B cell (primary cell): ENCODE results near the gene FAM114A1. TPM values are rescaled to one million over a fixed set of nuclear protein-coding genes. Genes with fewer than 3 reads are reported as not detected.

Source experiments
- ATAC-seq: fragments of 200-7000 bp; cut with Tn5 transposase; one replicate; pipeline ENCODE4 v1.10.0; 2021; ENCODE audit warnings: low read depth, mild to moderate bottlenecking, moderate number of reproducible peaks, moderate library complexity
- CTCF ChIA-PET: fragments of 350-600 bp; sonication (Branson Sonifier 250); formaldehyde crosslinking; loops from one replicate; lab custom pipeline; 2021; ENCODE audit warnings: antibody characterized with exemption, inconsistent platforms; lab: Charles Lee
- POLR2A ChIA-PET: fragments of 350-600 bp; sonication (Branson Sonifier 250); formaldehyde crosslinking; loops from one replicate; lab custom pipeline; 2021; ENCODE audit warnings: antibody characterized with exemption; lab: Charles Lee
- DNase-seq: peaks from one replicate; pipeline ENCODE4 v3.0.0; 2013
- H2AFZ ChIP-seq: 2 replicates; pipeline ENCODE4 v1.6.1; 2012; ENCODE audit warnings: mild to moderate bottlenecking, low read depth, low read length; ENCODE audit not compliant: insufficient read depth, poor library complexity, severe bottlenecking
- H3K27ac ChIP-seq, 2 donors: 1 replicate in 1 of 2; 2 replicates in 1 of 2; pipeline ENCODE4 v1.5.1; 2012 to 2013; ENCODE audit warnings: low read length in 2 of 2, mild to moderate bottlenecking in 2 of 2, moderate library complexity in 1 of 2
- H3K27me3 ChIP-seq, 4 experiments: fragments of 200-600 bp in 1 of 4; sonication (generic) in 1 of 4; replicated peaks in 1 of 4; 1 replicate in 2 of 4; 2 replicates in 2 of 4; pipeline versions ENCODE4 v1.6.1 to v1.7.0; 2013 to 2016; ENCODE audit warnings: low read length in 3 of 4, mild to moderate bottlenecking in 2 of 4, mixed read lengths in 1 of 4, moderate library complexity in 1 of 4; ENCODE audit not compliant: insufficient read depth in 4 of 4, control insufficient read depth in 3 of 4; ENCODE audit errors: control extremely low read depth in 1 of 4
- H3K36me3 ChIP-seq, 2 experiments: replicated peaks in 1 of 2; 1 replicate in 1 of 2; 2 replicates in 1 of 2; pipeline versions ENCODE4 v1.6.1 to v1.7.1; 2013; ENCODE audit warnings: low read length in 1 of 2; ENCODE audit not compliant: insufficient read depth in 2 of 2, control insufficient read depth in 1 of 2; ENCODE audit errors: control extremely low read depth in 1 of 2, extremely low read depth in 1 of 2
- H3K4me1 ChIP-seq, 2 donors: fragments of 200-600 bp in 1 of 2; sonication (generic) in 1 of 2; 1 replicate in 1 of 2; 2 replicates in 1 of 2; pipeline versions ENCODE4 v1.5.1 to v1.6.1; 2013 to 2017; ENCODE audit warnings: low read length in 2 of 2; ENCODE audit not compliant: control insufficient read depth in 2 of 2, insufficient read depth in 2 of 2
- H3K4me2 ChIP-seq: replicated peaks from 2 replicates; pipeline ENCODE3; 2012; ENCODE audit warnings: mild to moderate bottlenecking, low read depth, low read length; ENCODE audit not compliant: poor library complexity, severe bottlenecking
- H3K4me3 ChIP-seq, 5 experiments: fragments of 200-600 bp in 1 of 5; sonication (generic) in 1 of 5; 1 replicate in 3 of 5; 2 replicates in 2 of 5; pipeline versions ENCODE4 v1.5.1 to v1.7.0; 2011 to 2016; ENCODE audit warnings: low read length in 4 of 5, mild to moderate bottlenecking in 4 of 5, low read depth in 2 of 5, control low read depth in 1 of 5, moderate library complexity in 1 of 5; ENCODE audit not compliant: insufficient read depth in 1 of 5; ENCODE audit errors: control extremely low read depth in 1 of 5, extremely low read depth in 1 of 5
- H3K79me2 ChIP-seq: fragments of 200-600 bp; sonication (generic); one replicate; pipeline ENCODE4 v1.6.0; 2016; ENCODE audit warnings: low read length; ENCODE audit not compliant: control insufficient read depth, insufficient read depth
- H3K9ac ChIP-seq: fragments of 200-600 bp; sonication (generic); 2 replicates; pipeline ENCODE4 v1.6.1; 2017; ENCODE audit warnings: mild to moderate bottlenecking, low read length, moderate library complexity
- H3K9me3 ChIP-seq, 3 donors: one replicate each; pipeline versions ENCODE4 v1.6.1 to v1.7.1; 2013; ENCODE audit warnings: low read length in 2 of 3; ENCODE audit not compliant: control insufficient read depth in 2 of 3, insufficient read depth in 1 of 3; ENCODE audit errors: control extremely low read depth in 1 of 3
- H4K20me1 ChIP-seq: 2 replicates; pipeline ENCODE4 v1.6.0; 2012; ENCODE audit warnings: mild to moderate bottlenecking, low read length; ENCODE audit not compliant: insufficient read depth, control insufficient read depth, poor library complexity, severe bottlenecking
- H3K27ac Mint-ChIP-seq: one replicate; pipeline ENCODE4 v1.8.0; 2021; ENCODE audit warnings: mixed read lengths
- H3K27me3 Mint-ChIP-seq: one replicate; pipeline ENCODE4 v1.8.0; 2021; ENCODE audit warnings: mixed read lengths
- H3K4me1 Mint-ChIP-seq: one replicate; pipeline ENCODE4 v1.8.0; 2021; ENCODE audit warnings: mixed read lengths
- H3K4me3 Mint-ChIP-seq: one replicate; pipeline ENCODE4 v1.8.0; 2021; ENCODE audit warnings: mixed read lengths
- H3K9me3 Mint-ChIP-seq: one replicate; pipeline ENCODE4 v1.8.0; 2022; ENCODE audit warnings: mixed read lengths; ENCODE audit not compliant: insufficient read depth
- CTCF ChIP-seq: fragments of 200-600 bp; IDR thresholded peaks from one replicate; pipeline ENCODE4 v1.8.0; 2022; ENCODE audit warnings: antibody characterized with exemption, mild to moderate bottlenecking
- EZH2 ChIP-seq: IDR thresholded peaks from 2 replicates; pipeline ENCODE4 v1.6.1; 2012; ENCODE audit warnings: borderline replicate concordance, low read depth, mild to moderate bottlenecking, moderate library complexity, low read length; ENCODE audit not compliant: insufficient read depth, poor library complexity, severe bottlenecking
- WGBS: methylation state at CpG from one replicate; pipeline ENCODE4 v1.1.5; 2013; ENCODE audit warnings: missing lambda C conversion rate; ENCODE audit not compliant: insufficient coverage; 5-methylcytosine and 5-hydroxymethylcytosine counted together
- intact Hi-C: fragments of 100-400 bp; cut with micrococcal nuclease; formaldehyde crosslinking; loops from one replicate; pipeline ENCODE4 v1.10.0; 2022
- polyA plus RNA-seq: library from polyadenylated mRNA; depleted of rRNA; stranded (reverse); fragments of >200 nt; gene quantifications from 2 replicates; pipeline ENCODE4 v1.2.3, GENCODE V29; 2012
- total RNA-seq, 2 donors: library from RNA; stranded (reverse); fragments of 120-200 nt in 1 of 2; gene quantifications; 1 replicate in 1 of 2; 2 replicates in 1 of 2; pipeline versions ENCODE4 v1.2.3 to v1.2.4, GENCODE V29; 2013 to 2022

FAM114A1 gene
- total and polyA plus RNA-seq, 2 donors (not counting 1 experiment from before 2014, with no cell fraction given): 0.30 to 2.9 TPM

- Histone ChIP-seq H3K9me3 (no peaks in the 10 kb centered on the region), H3K79me2 (no peaks in the 10 kb centered on the region), H3K4me3 (no peak overlapping the region), H4K20me1 (no peaks in the 10 kb centered on the region), H2AFZ (no peak overlapping the region), H3K27ac (no peak overlapping the region), H3K9ac (no peak overlapping the region), H3K4me1 (peaks cover 11 to 12% of the 10 kb centered on the region in 2 donors), H3K27me3 (no peaks in the 10 kb centered on the region), H3K36me3 (no peaks in the 10 kb centered on the region), H3K4me2 (no peak overlapping the region)
- ChIA-PET CTCF (interaction anchor here (0.6 to 1.1 kb wide), 3 partner anchors 23 to 132 kb away, joined by 3 read pairs; no protein-coding TSS in a partner anchor), POLR2A (interaction anchor here (0.5 kb wide), 1 partner anchor 216 kb away, joined by 4 read pairs; no protein-coding TSS in a partner anchor)
- ATAC-seq (no peak), DNase-seq (no peak)
- H3K27ac Mint-ChIP-seq: no peak overlapping the region
- no peak overlapping the region for H3K4me3 Mint-ChIP-seq
- intact Hi-C loops: no loop called here
- no peak for TF ChIP-seq EZH2
- TF ChIP-seq CTCF: no peak
- H3K4me1 Mint-ChIP-seq: peaks cover 15% of the 10 kb centered on the region
- no peaks in the 10 kb centered on the region for H3K9me3 Mint-ChIP-seq
- H3K27me3 Mint-ChIP-seq: no peaks in the 10 kb centered on the region
- 87% methylated on average over 3 of the region's 8 CpGs for WGBS
Measured at GRCh38 chr4:38917481-38918025, 49.9 kb downstream of the FAM114A1 start.

- intact Hi-C loops: no loop called here
- Histone ChIP-seq H4K20me1 (no peaks in the 10 kb centered on the region), H3K4me3 (no peak overlapping the region), H2AFZ (no peak overlapping the region), H3K9ac (no peak overlapping the region), H3K4me1 (peaks cover 11 to 12% of the 10 kb centered on the region in 2 donors), H3K27ac (no peak overlapping the region), H3K36me3 (no peaks in the 10 kb centered on the region), H3K27me3 (no peaks in the 10 kb centered on the region), H3K9me3 (no peaks in the 10 kb centered on the region), H3K4me2 (no peak overlapping the region), H3K79me2 (no peaks in the 10 kb centered on the region)
- ChIA-PET CTCF (no interaction called here), POLR2A (no interaction called here)
- WGBS: 95% methylated on average over 3 of the region's 3 CpGs
- H3K9me3 Mint-ChIP-seq: no peaks in the 10 kb centered on the region
- no peak overlapping the region for H3K4me3 Mint-ChIP-seq
- H3K27me3 Mint-ChIP-seq: no peaks in the 10 kb centered on the region
- no peak for ATAC-seq
- H3K4me1 Mint-ChIP-seq: peaks cover 15% of the 10 kb centered on the region
- no peak for DNase-seq
- TF ChIP-seq CTCF (no peak), EZH2 (no peak)
- no peak overlapping the region for H3K27ac Mint-ChIP-seq
Measured at GRCh38 chr4:38919494-38919893, 51.9 kb downstream of the FAM114A1 start.
